Ecto neural progenitor cell (in vitro differentiated cells): ENCODE measurements around the gene RNF135.
"Not testable (repeated sequence)": the region's sequence is repeated elsewhere in the genome, so short reads cannot be mapped to it uniquely, and the experiment has no call there.

Experiments used
- DNase-seq: peaks from one replicate; pipeline ENCODE4 v3.0.0-alpha.2; 2018; ENCODE audit warnings: low spot score

RNF135 gene

GRCh38 chr17:30970831-30971567 is at the start of gene RNF135:
Gene RNF135 (plus strand): TSS chr17:30971039. CDS start chr17:30971074, 35 bp downstream.
- DNase-seq, result peak; percentile 92

GRCh38 chr17:30921544-30922196 is 49.2 kb upstream of the RNF135 start, which contains the start of gene ADAP2:
Gene ADAP2 (plus strand): TSS chr17:30921945. CDS start chr17:30922015, 70 bp downstream.
- DNase-seq, result peak; percentile 77

DNA sequence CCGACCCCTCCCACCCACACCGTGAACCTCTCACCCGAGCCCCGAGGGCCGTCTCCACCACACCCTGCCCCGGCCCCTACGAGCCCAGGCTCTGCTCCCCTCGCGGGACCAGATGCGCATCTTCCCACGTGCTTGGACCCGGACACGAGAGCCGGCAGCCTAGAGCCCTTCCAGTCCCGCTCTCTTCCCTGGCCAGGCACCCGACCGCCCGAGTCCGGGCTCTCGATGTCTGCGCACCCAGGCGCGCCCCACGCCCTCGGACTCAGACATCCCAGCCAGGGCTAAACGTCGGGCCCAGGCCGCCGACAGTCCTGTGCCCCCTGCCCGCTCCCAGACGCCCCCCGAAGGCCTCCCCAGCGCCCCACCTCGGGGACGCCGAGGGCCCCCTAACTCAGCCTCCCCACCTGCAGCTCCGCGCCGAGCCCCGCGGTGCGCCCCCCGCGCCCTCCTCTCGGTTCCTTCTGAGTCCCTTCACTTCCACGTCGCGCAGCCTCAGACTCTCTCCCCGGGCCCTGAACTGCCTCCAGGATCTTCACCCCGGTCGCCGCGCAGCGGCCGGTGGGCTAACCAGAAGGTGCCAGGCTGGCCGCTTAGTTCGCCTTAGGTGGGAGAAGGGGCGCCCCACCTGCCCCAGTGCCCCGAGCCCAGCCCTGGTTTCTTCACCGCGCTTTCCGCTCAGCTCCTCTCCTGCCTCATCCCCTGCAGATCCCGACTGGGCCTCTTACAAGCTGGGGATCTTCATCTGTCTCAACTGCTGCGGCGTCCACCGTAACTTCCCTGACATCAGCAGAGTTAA is 48.4 kb upstream of the RNF135 start:
- DNase-seq, result peak; percentile 65

GRCh38 chr17:30924341-30924740 is 46.5 kb upstream of the RNF135 start:
- DNase-seq, result no peak

GRCh38 chr17:30926516-30926915 is 44.3 kb upstream of the RNF135 start:
- DNase-seq, result no peak

GRCh38 chr17:30927756-30928155 is 43.1 kb upstream of the RNF135 start:
- DNase-seq, result no peak

DNA sequence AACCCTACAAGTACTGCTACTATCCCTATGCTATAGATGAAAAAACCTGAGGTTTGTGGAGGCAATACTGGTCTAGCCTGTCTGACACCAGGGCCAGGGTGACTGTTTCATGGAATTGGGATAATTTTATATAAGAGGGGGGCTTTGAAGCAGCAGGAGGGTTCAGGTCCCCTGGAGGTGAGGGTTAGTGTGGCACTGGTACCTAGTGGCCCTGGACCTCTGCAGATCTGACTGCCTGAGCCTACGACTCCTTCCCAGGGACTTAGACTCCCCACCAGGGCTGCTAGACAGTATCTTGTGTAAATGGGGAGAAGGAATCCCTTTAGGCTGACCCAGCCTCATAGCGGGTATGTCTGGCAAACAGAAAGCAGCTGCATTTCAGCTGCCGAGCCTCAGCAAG is 42.3 kb upstream of the RNF135 start:
- no peak for DNase-seq

DNA sequence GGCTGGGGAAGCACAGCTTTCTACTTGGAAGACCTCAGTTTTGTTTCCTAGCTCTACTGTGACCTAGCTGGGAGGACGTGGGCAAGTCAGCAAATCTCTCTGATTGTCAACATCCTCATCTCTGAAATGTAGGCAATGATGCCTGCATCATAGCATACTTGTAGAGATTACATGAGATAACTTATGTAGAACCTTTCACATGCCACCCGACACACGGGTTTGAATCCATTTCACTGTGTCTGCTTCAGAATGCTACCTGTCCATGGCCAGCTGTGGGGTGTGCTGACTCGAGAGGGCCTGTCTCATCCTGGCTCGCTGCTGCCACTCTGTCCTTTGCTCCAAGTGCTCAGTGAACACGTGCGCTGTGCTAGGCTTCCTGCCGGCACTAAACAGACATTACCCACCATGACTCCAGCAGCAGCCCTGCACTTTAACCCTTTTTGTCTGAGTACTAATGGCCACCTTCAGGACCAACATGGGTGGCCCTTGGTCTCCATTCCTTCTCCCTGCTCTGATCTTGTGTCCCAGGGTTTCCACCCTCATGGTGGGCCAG is 41.7 kb upstream of the RNF135 start:
- DNase-seq, result no peak

- not testable (repeated sequence) for DNase-seq
Observed at GRCh38 chr17:30929861-30930260, 41.0 kb upstream of the RNF135 start.

GRCh38 chr17:30930495-30930894 is 40.3 kb upstream of the RNF135 start:
- no peak for DNase-seq

GRCh38 chr17:30931582-30931981 is 39.3 kb upstream of the RNF135 start:
- not testable (repeated sequence) for DNase-seq

GRCh38 chr17:30933966-30934365 is 36.9 kb upstream of the RNF135 start:
- DNase-seq, result no peak

- DNase-seq, result no peak
Observed at GRCh38 chr17:30939051-30939689, 31.7 kb upstream of the RNF135 start.

DNA sequence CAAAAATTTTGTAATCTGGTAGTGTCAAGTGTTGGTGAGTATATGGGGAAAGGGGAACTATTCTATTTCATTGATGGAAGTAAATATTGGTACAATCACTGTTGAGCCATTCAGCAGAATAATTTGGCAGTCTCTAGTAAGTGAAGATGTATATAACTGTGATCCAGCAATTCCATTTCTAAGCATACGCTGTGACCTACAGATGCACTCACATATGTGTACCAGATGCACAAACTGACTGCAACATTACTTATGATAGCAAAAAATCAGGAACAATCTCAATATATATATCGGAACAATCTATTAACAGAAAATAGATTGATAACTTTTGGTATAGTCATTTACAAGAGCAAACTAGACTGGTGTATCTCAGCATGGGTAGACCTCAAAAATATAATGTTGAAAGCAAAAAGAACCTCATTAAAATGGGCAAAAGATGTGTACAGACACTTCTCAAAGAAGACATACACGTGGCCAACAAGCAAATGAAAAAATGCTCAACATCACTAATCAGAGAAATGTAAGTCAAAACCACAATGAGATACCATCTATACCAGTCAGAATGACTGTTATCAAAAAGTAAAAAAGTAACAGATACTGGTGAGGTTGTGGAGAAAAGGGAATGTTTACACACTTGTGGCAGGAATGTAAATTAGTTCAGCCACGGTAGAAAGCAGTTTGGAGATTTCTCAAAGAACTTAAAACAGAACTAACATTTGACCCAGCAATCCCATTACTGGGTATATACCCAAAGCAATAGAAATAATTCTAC is 28.3 kb upstream of the RNF135 start:
- DNase-seq, result no peak

- DNase-seq, result no peak
Observed at GRCh38 chr17:30947796-30948195, 23.0 kb upstream of the RNF135 start.

GRCh38 chr17:30950189-30950588 is 20.6 kb upstream of the RNF135 start:
- DNase-seq, result no peak

GRCh38 chr17:30950669-30951399 is 20.0 kb upstream of the RNF135 start:
- no peak for DNase-seq

GRCh38 chr17:30952638-30953393 is 18.0 kb upstream of the RNF135 start:
- no peak for DNase-seq

- no peak for DNase-seq
Observed at GRCh38 chr17:30954046-30954830, 16.6 kb upstream of the RNF135 start.
